Measurements from ENCODE around the gene CACNA1I.

DNA sequence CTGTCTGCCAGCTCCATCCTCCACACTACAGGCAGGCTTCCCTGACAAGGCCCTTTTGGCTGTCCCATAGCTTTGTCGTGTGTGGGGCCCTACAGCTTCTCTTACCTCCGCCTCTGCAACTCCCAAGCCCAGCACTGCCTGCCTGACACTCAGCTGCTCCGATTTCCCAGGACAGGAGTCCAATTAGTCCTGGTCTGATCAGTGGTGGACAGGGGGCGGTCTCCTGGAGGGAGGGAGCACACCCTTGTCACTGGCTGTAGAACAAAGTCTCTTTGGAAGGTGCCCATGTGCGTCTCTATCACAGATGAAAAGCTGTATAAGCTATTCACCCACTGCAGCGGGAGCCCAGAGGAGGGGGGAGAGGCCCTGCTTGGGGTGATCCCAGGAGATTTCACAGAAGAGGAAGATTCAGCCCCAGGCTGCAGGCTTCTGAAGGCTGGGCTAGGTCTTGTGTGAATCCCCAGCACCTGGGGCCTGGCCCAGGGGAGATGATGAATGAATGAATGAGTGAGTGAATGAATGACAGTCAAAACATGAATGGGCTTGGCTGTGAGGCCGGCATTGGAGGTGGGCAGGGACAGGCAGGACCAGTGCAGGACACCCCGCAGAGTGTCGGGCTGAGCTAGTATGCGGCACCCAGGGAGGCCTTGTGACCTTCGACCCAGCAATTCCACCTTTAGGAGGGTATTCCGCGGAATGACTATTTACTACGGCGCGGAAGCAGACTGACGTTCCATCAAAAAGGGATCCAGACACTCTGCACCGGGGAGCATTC is 142.4 kb downstream of the CACNA1I start:
- TF ChIP-seq FOXA1 (IDR thresholded peaks at IDR 0.05) (no peak), LEF1 (IDR thresholded peaks at IDR 0.05; ENCODE audit: borderline replicate concordance) (no peak), ELF4 (IDR thresholded peaks at IDR 0.05) (no peak), FOXM1 (IDR thresholded peaks at IDR 0.05; ENCODE audit: borderline replicate concordance) (no peak), SUZ12 (IDR thresholded peaks at IDR 0.05) (no peak), ARNT (IDR thresholded peaks at IDR 0.05) (no peak), BHLHE40 (IDR thresholded peaks at IDR 0.05; ENCODE audit: borderline replicate concordance) (no peak), NFRKB (IDR thresholded peaks at IDR 0.05) (no peak), FOXK2 (IDR thresholded peaks at IDR 0.05) (no peak)
